Fibroblast of skin of right quadriceps (primary cell): ENCODE measurements around the gene LAMA3.

Source experiments
- DNase-seq: peaks from one replicate; pipeline ENCODE4 v3.0.0-alpha.2; 2013

Gene LAMA3

GRCh38 chr18:23945416-23946079, 256.3 kb downstream of the LAMA3 start:
- DNase-seq: no peak

GRCh38 chr18:23949863-23950262, 260.6 kb downstream of the LAMA3 start:
- DNase-seq: no peak

- no peak for DNase-seq
These were observed 261.4 kb downstream of the LAMA3 start for GRCh38 chr18:23950644-23951043.

- no peak for DNase-seq
These were observed 262.0 kb downstream of the LAMA3 start for GRCh38 chr18:23951206-23951605.

GRCh38 chr18:23953984-23954383, 264.7 kb downstream of the LAMA3 start:
- DNase-seq: no peak

- no peak for DNase-seq
These were observed 267.2 kb downstream of the LAMA3 start for GRCh38 chr18:23956483-23956882.

GRCh38 chr18:23958036-23958435, 268.8 kb downstream of the LAMA3 start:
- DNase-seq: no peak

- no peak for DNase-seq
These were observed 274.4 kb downstream of the LAMA3 start for GRCh38 chr18:23963443-23964165.

- no peak for DNase-seq
These were observed 275.3 kb downstream of the LAMA3 start for GRCh38 chr18:23964282-23965238.

- no peak for DNase-seq
These were observed 277.7 kb downstream of the LAMA3 start for GRCh38 chr18:23966909-23967308.

- DNase-seq: no peak
These were observed 278.3 kb downstream of the LAMA3 start for GRCh38 chr18:23967321-23968089.

- DNase-seq: no peak
These were observed 279.7 kb downstream of the LAMA3 start for GRCh38 chr18:23968638-23969604.

- DNase-seq: no peak
These were observed 280.4 kb downstream of the LAMA3 start for GRCh38 chr18:23969664-23970063.

- no peak for DNase-seq
These were observed 281.2 kb downstream of the LAMA3 start for GRCh38 chr18:23970161-23971096.

- DNase-seq: no peak
These were observed 281.8 kb downstream of the LAMA3 start for GRCh38 chr18:23971097-23971440.

- no peak for DNase-seq
These were observed 282.5 kb downstream of the LAMA3 start for GRCh38 chr18:23971666-23972230.

- no peak for DNase-seq
These were observed 283.2 kb downstream of the LAMA3 start for GRCh38 chr18:23972453-23972852.

- no peak for DNase-seq
These were observed 287.9 kb downstream of the LAMA3 start for GRCh38 chr18:23977103-23977502.

GRCh38 chr18:23977719-23978483, 288.6 kb downstream of the LAMA3 start:
- DNase-seq: no peak
